Lung microvascular endothelial cell (primary cell): ENCODE measurements around the gene PPP6C. TPM values are rescaled to one million over a fixed set of nuclear protein-coding genes. Genes with fewer than 3 reads are reported as not detected.
"Not testable (repeated sequence)": the region's sequence is repeated elsewhere in the genome, so short reads cannot be mapped to it uniquely, and the experiment has no call there.

Source experiments
- DNase-seq, 2 donors: peaks; one replicate each; pipeline versions ENCODE4 v3.0.0 to v3.0.0-alpha.2; 2010; ENCODE audit warnings: low read depth in 2 of 2
- total RNA-seq: library from RNA; depleted of rRNA; stranded (reverse); fragments of >200 nt; gene quantifications from 2 replicates; pipeline ENCODE4 v1.2.1, GENCODE V29; 2014

PPP6C gene
- total RNA-seq, 1 donor from 2014 or later: 15.3 TPM

DNA sequence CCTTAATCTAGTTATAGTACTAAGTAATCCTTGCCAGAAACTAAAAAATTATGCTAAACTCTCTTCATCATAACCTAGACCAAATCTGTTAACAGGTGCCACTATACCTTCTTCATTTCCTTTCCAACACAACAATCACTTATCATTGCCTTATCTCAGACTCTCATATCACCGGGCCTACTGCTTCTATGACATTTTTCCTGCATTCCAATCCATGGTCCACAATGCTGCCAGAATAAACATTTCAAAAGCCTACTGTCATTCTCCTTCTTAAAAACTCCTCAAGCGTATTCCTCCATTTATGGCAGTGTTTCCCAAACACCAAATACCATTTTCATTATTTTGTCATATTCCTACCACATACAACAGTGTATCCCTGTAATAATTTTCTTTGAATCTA, 6.5 kb downstream of the PPP6C start:
- DNase-seq: peak; percentile 42 to 52

DNA sequence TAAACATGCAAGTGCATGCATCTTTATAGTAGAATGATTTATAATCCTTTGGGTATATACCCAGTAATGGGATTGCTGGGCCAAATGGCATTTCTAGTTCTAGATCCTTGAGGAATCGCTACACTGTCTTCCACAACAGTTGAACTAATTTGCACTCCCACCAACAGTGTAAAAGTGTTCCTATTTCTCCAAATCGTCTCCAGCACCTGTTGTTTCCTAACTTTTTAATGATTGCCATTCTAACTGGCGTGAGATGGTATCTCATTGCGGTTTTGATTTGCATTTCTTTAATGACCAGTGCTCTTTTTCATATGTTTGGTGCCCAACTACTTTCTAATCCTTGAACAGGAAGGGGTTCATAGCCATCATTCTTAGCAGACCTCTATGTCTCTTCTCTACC, 7.8 kb downstream of the PPP6C start:
- DNase-seq: not testable (repeated sequence)

DNA sequence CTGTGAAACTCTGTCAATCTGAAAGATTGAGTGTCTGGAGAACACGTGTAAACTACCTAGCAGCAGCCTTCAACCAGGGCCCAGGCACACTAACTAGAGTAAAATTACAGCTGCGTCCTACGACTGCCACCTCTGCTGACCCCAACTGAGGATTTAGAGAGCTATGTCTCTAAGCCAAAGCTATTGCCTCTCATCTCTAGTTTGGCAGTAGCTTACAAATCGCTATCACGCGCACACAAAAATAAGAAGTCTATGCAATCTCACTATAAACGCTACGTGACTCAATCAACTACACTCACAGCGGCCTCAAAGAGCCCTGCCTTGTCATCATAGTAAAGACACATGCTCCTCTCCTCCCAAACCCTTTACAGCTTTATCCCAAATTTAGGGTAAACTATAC, 8.7 kb downstream of the PPP6C start:
- DNase-seq: no peak

- not testable (repeated sequence) for DNase-seq
Measured at GRCh38 chr9:125179776-125180175, 9.8 kb downstream of the PPP6C start.

- DNase-seq: no peak
Measured at GRCh38 chr9:125177888-125178287, 11.7 kb downstream of the PPP6C start.

GRCh38 chr9:125176636-125177035, 13.0 kb downstream of the PPP6C start:
- no peak for DNase-seq

- peak; percentile 49 to 71 for DNase-seq
Measured at GRCh38 chr9:125172031-125172755, 17.4 kb downstream of the PPP6C start.

- DNase-seq: no peak
Measured at GRCh38 chr9:125169895-125170294, 19.7 kb downstream of the PPP6C start.

DNA sequence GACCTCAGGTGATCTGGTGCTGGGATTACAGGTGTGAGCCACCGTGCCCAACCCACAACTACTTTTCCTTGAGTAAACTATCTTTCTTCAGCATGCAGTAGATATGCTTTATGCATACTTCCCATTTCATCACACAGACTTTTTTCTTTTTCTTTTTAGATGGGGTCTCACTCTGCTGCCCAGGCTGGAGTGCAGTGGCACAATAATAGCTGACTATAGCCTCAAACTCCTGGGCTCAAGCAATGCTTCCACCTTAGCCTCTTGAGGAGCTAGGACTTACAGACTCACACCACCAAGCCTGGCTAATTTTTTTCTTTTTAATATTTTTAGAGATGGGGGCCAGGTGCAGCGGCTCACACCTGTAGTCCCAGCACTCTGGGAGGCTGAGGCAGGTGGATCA, 22.8 kb downstream of the PPP6C start:
- DNase-seq: no peak

DNA sequence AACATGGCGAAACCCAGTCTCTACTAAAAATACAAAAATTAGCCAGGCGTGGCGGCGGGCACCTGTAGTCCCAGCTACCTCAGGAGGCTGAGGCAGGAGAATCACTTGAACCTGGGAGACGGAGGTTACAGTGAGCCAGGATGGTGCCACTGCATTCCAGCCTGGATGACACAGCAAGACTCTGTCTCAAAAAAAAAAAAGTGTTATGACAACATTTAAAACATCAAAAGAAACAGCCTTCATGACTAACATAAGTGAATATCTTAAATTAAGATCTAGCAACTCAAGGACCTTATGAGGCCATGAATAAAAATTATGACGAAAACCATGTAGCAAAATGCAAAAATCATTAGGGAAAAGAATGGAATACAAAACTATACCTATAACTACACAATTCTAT, 26.7 kb downstream of the PPP6C start:
- not testable (repeated sequence) for DNase-seq

DNA sequence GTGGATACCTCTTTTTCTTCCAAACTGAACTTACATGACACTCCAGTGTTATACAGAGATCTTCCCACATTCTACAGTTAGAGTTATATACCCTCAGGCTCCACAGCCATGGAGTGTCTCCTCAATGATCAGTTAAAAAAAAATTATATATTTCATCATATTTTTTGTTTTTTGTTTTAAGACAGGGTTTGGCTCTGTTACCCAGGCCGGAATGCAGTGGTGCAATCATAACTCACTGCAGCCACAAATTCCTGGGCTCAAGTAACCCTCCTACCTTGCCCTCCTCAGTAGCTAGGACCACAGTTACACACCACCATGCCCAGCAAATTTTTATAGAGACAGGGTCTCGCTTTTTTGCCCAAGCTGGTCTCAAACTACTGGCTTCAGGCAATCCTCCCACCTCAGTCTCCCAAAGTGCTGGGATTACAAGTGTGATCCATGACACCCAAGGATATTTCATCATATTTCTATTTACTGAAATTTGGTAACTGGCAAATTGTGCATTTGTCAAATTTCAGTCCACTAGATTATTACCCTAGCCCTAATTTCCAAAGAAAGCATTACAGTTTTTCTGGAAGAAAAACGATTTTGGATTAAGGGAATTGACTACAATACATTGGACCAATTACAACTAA, 28.2 kb downstream of the PPP6C start:
- DNase-seq: no peak

GRCh38 chr9:125160750-125161149, 28.9 kb downstream of the PPP6C start:
- DNase-seq: no peak

- no peak for DNase-seq
Measured at GRCh38 chr9:125156551-125156950, 33.1 kb downstream of the PPP6C start.

GRCh38 chr9:125153712-125154367, 35.8 kb downstream of the PPP6C start:
- no peak for DNase-seq

DNA sequence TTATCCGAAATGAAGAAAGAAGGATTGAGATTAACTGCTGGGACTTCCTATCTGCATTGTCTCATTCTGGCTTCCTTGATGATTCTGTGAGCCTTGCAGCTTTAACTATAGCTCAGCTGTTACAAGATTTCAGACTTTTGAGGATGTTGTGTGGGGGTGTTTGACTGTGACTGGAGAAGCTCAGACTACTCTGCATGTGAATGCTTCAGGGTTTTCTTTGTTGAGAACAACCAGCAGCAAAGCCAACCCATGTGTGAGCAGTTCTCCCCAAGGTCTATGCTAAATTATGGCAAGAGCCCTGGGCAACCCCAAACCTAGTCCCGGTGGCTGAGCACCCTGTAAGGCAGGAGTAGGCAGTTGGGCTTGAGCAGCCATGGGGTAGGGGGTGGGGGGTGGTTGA, 37.9 kb downstream of the PPP6C start:
- no peak for DNase-seq

GRCh38 chr9:125150349-125151245, 39.0 kb downstream of the PPP6C start:
- DNase-seq: no peak

DNA sequence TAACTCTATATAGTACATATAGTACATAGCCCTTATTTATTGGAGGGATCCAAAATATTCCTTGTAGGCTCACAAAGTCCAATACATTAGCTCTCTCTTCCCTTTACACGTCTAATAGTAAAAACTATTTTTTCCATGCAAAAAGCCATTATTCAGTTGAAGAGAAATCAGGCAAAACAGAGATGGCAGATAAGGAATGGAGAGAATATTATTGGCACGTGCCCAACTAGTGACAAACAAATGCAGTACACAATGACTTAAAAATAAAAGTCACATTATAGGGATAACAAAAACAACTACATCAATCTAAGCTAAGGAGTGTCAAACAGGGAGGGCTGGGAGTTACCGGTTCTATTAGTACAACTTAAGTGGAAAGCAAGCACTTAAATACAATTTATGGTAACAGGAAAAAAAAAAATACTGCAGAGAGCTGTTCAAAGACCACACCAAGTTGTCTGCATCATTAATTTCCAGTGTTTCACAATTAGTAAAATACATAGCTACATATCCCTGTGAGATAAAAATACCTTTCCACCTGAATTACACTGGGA, 42.1 kb downstream of the PPP6C start:
- DNase-seq: no peak

DNA sequence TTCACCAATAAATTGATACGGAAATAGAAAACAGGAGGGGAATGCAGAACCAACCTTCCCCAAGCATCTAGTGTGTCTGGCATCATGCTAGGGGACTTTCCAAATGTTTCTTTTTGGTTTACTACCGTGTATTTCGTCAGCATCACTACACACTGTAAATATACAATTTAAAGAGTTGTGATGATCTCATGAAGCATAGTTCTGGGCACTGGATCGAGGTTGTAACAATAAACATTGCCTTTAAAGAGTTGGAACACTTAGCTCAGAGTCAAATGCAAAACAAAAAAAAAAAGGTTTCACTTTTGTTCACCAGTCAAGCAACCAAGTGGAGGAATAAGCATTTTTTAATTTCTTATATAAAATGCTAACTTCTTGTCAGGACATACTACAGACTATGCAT, 43.4 kb downstream of the PPP6C start:
- peak; percentile 12 to 37 for DNase-seq

GRCh38 chr9:125145425-125145824, 44.2 kb downstream of the PPP6C start:
- no peak for DNase-seq

DNA sequence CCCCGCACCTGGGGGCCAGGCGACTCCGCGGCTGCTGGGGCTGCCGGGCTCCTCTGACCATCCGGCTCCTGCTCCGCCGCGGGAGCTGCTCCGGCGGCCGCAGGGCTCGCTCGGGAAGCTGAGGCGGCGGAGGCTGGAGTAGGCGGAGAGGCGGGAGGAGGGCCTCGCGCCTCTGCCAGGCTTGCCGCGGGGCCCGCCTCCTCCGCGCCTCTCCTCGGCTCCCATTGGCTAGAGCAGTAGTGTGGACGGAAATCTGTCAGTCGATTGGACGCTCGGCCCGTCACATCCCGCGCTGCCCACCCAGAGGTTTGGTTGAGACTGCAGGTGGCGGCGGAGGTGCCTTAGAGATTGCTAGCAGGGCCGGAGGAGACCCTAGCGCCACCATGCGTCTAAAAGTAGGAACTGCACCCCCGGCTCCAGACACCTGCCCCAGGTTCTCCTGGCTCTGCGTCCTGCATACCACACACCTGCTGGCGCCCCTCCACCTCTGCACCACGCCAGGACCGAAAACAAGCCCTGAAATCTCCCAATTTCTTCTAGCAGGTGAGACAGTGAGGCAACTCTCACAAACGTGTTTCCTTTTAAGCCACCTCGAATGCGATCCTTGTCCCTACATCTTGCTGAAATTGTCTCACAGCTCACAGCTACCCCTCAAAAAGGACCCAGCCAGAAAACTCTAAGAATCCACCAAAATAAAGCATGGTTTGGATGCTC, 46.1 kb downstream of the PPP6C start, which contains the start of gene SCAI:
Gene SCAI, minus strand, starts transcription at position 152 of the 714 bp plus-strand sequence. Its CDS starts 91 bp downstream, at position 61.
- DNase-seq: peak; percentile 99
